Activated naive CD4-positive, alpha-beta T cell treated with anti-CD3 and anti-CD28 coated beads, Interleukin-2, amount 50 U/mL, for 24 hours (primary cell): ENCODE data around the gene DNAH14.
"Not testable (repeated sequence)": the region's sequence is repeated elsewhere in the genome, so short reads cannot be mapped to it uniquely, and the experiment has no call there.

Experiments used
- H3K27ac Mint-ChIP-seq: one replicate; pipeline ENCODE4 v1.8.0; 2021; ENCODE audit warnings: mild to moderate bottlenecking, mixed read lengths
- H3K27me3 Mint-ChIP-seq: one replicate; pipeline ENCODE4 v1.8.0; 2021; ENCODE audit warnings: mixed read lengths
- H3K36me3 Mint-ChIP-seq: one replicate; pipeline ENCODE4 v1.8.0; 2021; ENCODE audit warnings: mixed read lengths
- H3K4me1 Mint-ChIP-seq: one replicate; pipeline ENCODE4 v1.8.0; 2021; ENCODE audit warnings: mixed read lengths
- H3K4me3 Mint-ChIP-seq: one replicate; pipeline ENCODE4 v1.8.0; 2021; ENCODE audit warnings: mild to moderate bottlenecking, mixed read lengths
- H3K9me3 Mint-ChIP-seq: one replicate; pipeline ENCODE4 v1.8.0; 2021; ENCODE audit warnings: mixed read lengths

The DNAH14 gene

GRCh38 chr1:225143001-225143400 is 213.5 kb downstream of the DNAH14 start:
- Mint-ChIP-seq H3K36me3 (no peaks in the 10 kb centered on the region), H3K4me1 (no peaks in the 10 kb centered on the region), H3K27ac (no peak overlapping the region), H3K27me3 (peaks cover 14% of the 10 kb centered on the region), H3K9me3 (no peaks in the 10 kb centered on the region), H3K4me3 (no peak overlapping the region)

- H3K4me1 Mint-ChIP-seq: no peaks in the 10 kb centered on the region
Observed at GRCh38 chr1:225146478-225146877, 217.0 kb downstream of the DNAH14 start.

GRCh38 chr1:225147791-225148190 is 218.3 kb downstream of the DNAH14 start:
- not testable (repeated sequence) for H3K36me3 Mint-ChIP-seq, H3K27me3 Mint-ChIP-seq, H3K4me1 Mint-ChIP-seq, H3K4me3 Mint-ChIP-seq, H3K27ac Mint-ChIP-seq, H3K9me3 Mint-ChIP-seq

More at GRCh38 chr1:225146478-225146877, 217.0 kb downstream of the DNAH14 start:
- no peaks in the 10 kb centered on the region for H3K27me3 Mint-ChIP-seq
- H3K4me3 Mint-ChIP-seq: no peak overlapping the region
- H3K9me3 Mint-ChIP-seq: no peaks in the 10 kb centered on the region
- no peak overlapping the region for H3K27ac Mint-ChIP-seq
- H3K36me3 Mint-ChIP-seq: no peaks in the 10 kb centered on the region

GRCh38 chr1:225152061-225152460 is 222.6 kb downstream of the DNAH14 start:
- Mint-ChIP-seq H3K27ac (no peak overlapping the region), H3K27me3 (peaks cover 5% of the 10 kb centered on the region), H3K36me3 (no peaks in the 10 kb centered on the region), H3K4me3 (no peak overlapping the region), H3K4me1 (no peaks in the 10 kb centered on the region), H3K9me3 (no peaks in the 10 kb centered on the region)

GRCh38 chr1:225155555-225155954 is 226.1 kb downstream of the DNAH14 start:
- Mint-ChIP-seq H3K4me3 (no peak overlapping the region), H3K27ac (no peak overlapping the region), H3K9me3 (no peaks in the 10 kb centered on the region), H3K4me1 (no peaks in the 10 kb centered on the region), H3K27me3 (peaks cover 5% of the 10 kb centered on the region), H3K36me3 (no peaks in the 10 kb centered on the region)

- peaks cover 5% of the 10 kb centered on the region for H3K27me3 Mint-ChIP-seq
- no peaks in the 10 kb centered on the region for H3K4me1 Mint-ChIP-seq
- H3K27ac Mint-ChIP-seq: no peak overlapping the region
Observed at GRCh38 chr1:225156254-225156653, 226.8 kb downstream of the DNAH14 start.

GRCh38 chr1:225158291-225158690 is 228.8 kb downstream of the DNAH14 start:
- no peaks in the 10 kb centered on the region for H3K4me1 Mint-ChIP-seq
- no peak overlapping the region for H3K27ac Mint-ChIP-seq
- no peaks in the 10 kb centered on the region for H3K36me3 Mint-ChIP-seq
- H3K9me3 Mint-ChIP-seq: no peaks in the 10 kb centered on the region
- peaks cover 7% of the 10 kb centered on the region for H3K27me3 Mint-ChIP-seq
- H3K4me3 Mint-ChIP-seq: no peak overlapping the region

More at GRCh38 chr1:225156254-225156653, 226.8 kb downstream of the DNAH14 start:
- Mint-ChIP-seq H3K36me3 (no peaks in the 10 kb centered on the region), H3K4me3 (no peak overlapping the region), H3K9me3 (no peaks in the 10 kb centered on the region)

- no peaks in the 10 kb centered on the region for H3K4me1 Mint-ChIP-seq
- H3K27me3 Mint-ChIP-seq: peaks cover 8% of the 10 kb centered on the region
- H3K36me3 Mint-ChIP-seq: no peaks in the 10 kb centered on the region
- no peak overlapping the region for H3K4me3 Mint-ChIP-seq
- no peak overlapping the region for H3K27ac Mint-ChIP-seq
- H3K9me3 Mint-ChIP-seq: no peaks in the 10 kb centered on the region
Observed at GRCh38 chr1:225159793-225160192, 230.3 kb downstream of the DNAH14 start.

- Mint-ChIP-seq H3K27me3 (peaks cover 21% of the 10 kb centered on the region), H3K9me3 (peaks cover 35% of the 10 kb centered on the region)
- H3K4me3 Mint-ChIP-seq, H3K27ac Mint-ChIP-seq, H3K36me3 Mint-ChIP-seq, H3K4me1 Mint-ChIP-seq: not testable (repeated sequence)
Observed at GRCh38 chr1:225177409-225177808, 247.9 kb downstream of the DNAH14 start.

GRCh38 chr1:225179686-225180085 is 250.2 kb downstream of the DNAH14 start:
- Mint-ChIP-seq H3K36me3 (peaks cover 7% of the 10 kb centered on the region), H3K9me3 (peaks cover 37% of the 10 kb centered on the region), H3K4me1 (no peaks in the 10 kb centered on the region), H3K4me3 (no peak overlapping the region), H3K27ac (no peak overlapping the region), H3K27me3 (peaks cover 22% of the 10 kb centered on the region)

- H3K4me1 Mint-ChIP-seq: no peaks in the 10 kb centered on the region
- peaks cover 2% of the 10 kb centered on the region for H3K36me3 Mint-ChIP-seq
- peaks cover 14% of the 10 kb centered on the region for H3K27me3 Mint-ChIP-seq
- no peak overlapping the region for H3K27ac Mint-ChIP-seq
- H3K9me3 Mint-ChIP-seq: peaks cover 33% of the 10 kb centered on the region
- H3K4me3 Mint-ChIP-seq: no peak overlapping the region
Observed at GRCh38 chr1:225182716-225183115, 253.2 kb downstream of the DNAH14 start.

GRCh38 chr1:225191199-225191753 is 261.8 kb downstream of the DNAH14 start:
- H3K27me3 Mint-ChIP-seq: peaks cover 4% of the 10 kb centered on the region
- peaks cover 14% of the 10 kb centered on the region for H3K9me3 Mint-ChIP-seq
- H3K4me3 Mint-ChIP-seq: no peak overlapping the region
- no peaks in the 10 kb centered on the region for H3K4me1 Mint-ChIP-seq
- H3K36me3 Mint-ChIP-seq: peaks cover 5% of the 10 kb centered on the region
- no peak overlapping the region for H3K27ac Mint-ChIP-seq

GRCh38 chr1:225201447-225201846 is 272.0 kb downstream of the DNAH14 start:
- Mint-ChIP-seq H3K27me3 (peaks cover 10% of the 10 kb centered on the region), H3K27ac (no peak overlapping the region), H3K36me3 (no peaks in the 10 kb centered on the region), H3K4me3 (no peak overlapping the region), H3K4me1 (no peaks in the 10 kb centered on the region), H3K9me3 (peaks cover 5% of the 10 kb centered on the region)

- H3K4me1 Mint-ChIP-seq: no peaks in the 10 kb centered on the region
- peaks cover 20% of the 10 kb centered on the region for H3K27me3 Mint-ChIP-seq
- peaks cover 12% of the 10 kb centered on the region for H3K9me3 Mint-ChIP-seq
- no peak overlapping the region for H3K4me3 Mint-ChIP-seq
- no peak overlapping the region for H3K27ac Mint-ChIP-seq
- peaks cover 2% of the 10 kb centered on the region for H3K36me3 Mint-ChIP-seq
Observed at GRCh38 chr1:225207791-225208190, 278.3 kb downstream of the DNAH14 start.

- Mint-ChIP-seq H3K4me1 (no peaks in the 10 kb centered on the region), H3K36me3 (peaks cover 2% of the 10 kb centered on the region), H3K9me3 (peaks cover 12% of the 10 kb centered on the region), H3K27ac (no peak overlapping the region), H3K4me3 (no peak overlapping the region), H3K27me3 (peaks cover 16% of the 10 kb centered on the region)
Observed at GRCh38 chr1:225209153-225209552, 279.7 kb downstream of the DNAH14 start.

- H3K36me3 Mint-ChIP-seq, H3K4me1 Mint-ChIP-seq, H3K27ac Mint-ChIP-seq, H3K4me3 Mint-ChIP-seq: not testable (repeated sequence)
- Mint-ChIP-seq H3K9me3 (peaks cover 12% of the 10 kb centered on the region), H3K27me3 (peaks cover 14% of the 10 kb centered on the region)
Observed at GRCh38 chr1:225210180-225210579, 280.7 kb downstream of the DNAH14 start.
